Activated T-cell treated with anti-CD3 and anti-CD28 coated beads for 1 hour (primary cell): Measurements from ENCODE around the gene GPC6.

ENCODE experiments used
- DNase-seq: peaks from one replicate; pipeline ENCODE4 v3.0.0-alpha.2; 2020; ENCODE audit warnings: low read depth

Gene GPC6

GRCh38 chr13:93847162-93847561, 620.6 kb downstream of the GPC6 start:
- DNase-seq: no peak

- DNase-seq: no peak
Measured at GRCh38 chr13:93848247-93848646, 621.6 kb downstream of the GPC6 start.

DNA sequence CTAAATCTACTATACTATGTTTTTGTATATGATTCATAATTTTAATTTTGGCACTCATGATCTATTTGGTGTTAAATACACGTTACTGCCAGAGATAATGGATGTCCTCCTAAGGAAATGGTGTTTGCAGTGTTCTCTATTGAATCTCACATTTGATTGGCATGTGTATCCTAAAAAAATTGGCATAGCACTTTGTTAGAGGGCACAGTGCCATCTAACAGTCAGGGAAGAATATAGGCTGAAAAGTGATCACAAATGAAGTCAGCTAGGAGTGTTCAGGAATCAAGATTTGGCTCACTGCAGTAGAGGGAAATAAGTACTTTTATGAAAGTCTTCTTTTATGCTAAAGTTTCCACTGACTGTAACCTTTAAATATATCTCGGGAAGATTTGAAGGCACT, 624.6 kb downstream of the GPC6 start:
- DNase-seq: no peak

DNA sequence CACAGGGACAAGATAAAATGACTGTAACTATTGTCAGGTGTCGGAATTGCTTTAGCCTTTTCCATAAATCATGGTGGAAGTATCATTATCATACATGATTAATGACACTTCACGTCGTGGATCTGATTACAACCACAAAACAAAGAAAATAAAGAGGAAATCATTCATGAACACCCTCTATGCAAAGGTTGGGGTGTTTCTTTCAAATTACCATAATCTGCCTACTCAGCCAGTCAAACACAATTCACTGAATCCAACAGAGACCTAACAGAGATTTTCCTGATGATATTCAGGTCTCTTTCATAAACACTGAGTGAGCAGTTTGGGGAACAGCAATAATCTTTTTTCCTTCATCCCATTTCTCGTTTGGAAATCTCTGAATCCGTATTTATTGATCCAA, 627.3 kb downstream of the GPC6 start:
- DNase-seq: no peak

- no peak for DNase-seq
Measured at GRCh38 chr13:93857126-93857525, 630.5 kb downstream of the GPC6 start.

GRCh38 chr13:93859716-93860115, 633.1 kb downstream of the GPC6 start:
- DNase-seq: no peak

- no peak for DNase-seq
Measured at GRCh38 chr13:93861818-93862217, 635.2 kb downstream of the GPC6 start.

- no peak for DNase-seq
Measured at GRCh38 chr13:93862259-93862658, 635.7 kb downstream of the GPC6 start.

DNA sequence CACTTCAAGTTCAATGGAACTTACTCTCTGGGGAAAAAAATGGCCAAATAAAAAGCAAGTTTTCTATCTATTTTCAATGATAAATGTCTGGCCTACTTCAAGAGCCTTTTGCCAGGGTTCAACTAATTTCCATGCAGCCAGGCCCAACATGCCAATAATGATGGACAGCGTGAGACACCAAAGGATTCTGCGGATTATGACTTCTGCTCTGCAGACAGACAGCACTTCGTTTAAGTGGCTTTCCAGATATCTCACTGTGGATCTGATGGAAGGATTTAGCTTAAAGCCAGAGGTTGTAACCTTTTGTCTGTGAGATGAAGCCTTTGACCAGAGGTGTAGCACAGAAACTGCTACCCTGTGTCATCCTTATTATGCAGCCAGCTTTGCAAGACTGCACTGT, 638.6 kb downstream of the GPC6 start:
- no peak for DNase-seq

DNA sequence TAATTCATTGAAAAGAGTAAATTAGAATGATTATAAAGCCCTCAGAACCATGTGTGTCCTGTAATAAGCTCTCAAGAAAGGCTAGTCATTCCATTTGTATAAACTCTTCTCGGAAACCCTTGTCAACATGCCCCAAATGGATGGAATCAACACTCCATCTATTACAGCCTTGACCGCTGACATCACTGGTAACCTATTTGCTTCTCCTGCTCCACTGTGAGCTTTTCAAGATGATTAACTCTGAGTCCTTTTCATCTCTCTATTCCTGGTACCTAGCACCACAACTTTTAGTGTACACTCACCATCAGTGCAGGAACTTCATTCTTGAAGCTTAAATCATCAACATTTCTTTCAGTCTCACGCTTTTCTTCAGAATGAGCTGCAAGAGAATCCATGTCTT, 640.9 kb downstream of the GPC6 start:
- no peak for DNase-seq

DNA sequence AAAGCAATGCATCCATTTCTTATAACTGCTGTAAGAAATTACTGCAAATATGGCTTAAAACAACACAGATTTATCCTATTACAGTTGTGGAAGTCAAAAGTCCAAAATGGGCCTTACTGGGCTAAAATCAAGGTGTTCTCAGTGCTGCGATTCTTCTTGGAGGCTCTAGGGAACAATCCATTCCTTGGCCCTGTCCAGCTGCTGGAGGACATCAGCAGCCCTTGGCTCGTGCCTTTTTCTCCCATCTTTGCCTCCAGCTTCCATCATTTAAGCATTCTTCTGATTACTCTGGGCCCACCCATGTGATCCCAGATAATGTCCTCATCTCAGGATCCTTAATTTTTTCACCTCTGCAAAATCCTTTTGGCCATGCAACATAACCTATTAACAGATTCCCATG, 645.8 kb downstream of the GPC6 start:
- DNase-seq: no peak

- DNase-seq: no peak
Measured at GRCh38 chr13:93872786-93873347, 646.3 kb downstream of the GPC6 start.

- DNase-seq: no peak
Measured at GRCh38 chr13:93875547-93875946, 648.9 kb downstream of the GPC6 start.

- DNase-seq: no peak
Measured at GRCh38 chr13:93876236-93876635, 649.6 kb downstream of the GPC6 start.

- DNase-seq: no peak
Measured at GRCh38 chr13:93878675-93879074, 652.1 kb downstream of the GPC6 start.

- no peak for DNase-seq
Measured at GRCh38 chr13:93881411-93881810, 654.8 kb downstream of the GPC6 start.

GRCh38 chr13:93882086-93882651, 655.6 kb downstream of the GPC6 start:
- DNase-seq: no peak

DNA sequence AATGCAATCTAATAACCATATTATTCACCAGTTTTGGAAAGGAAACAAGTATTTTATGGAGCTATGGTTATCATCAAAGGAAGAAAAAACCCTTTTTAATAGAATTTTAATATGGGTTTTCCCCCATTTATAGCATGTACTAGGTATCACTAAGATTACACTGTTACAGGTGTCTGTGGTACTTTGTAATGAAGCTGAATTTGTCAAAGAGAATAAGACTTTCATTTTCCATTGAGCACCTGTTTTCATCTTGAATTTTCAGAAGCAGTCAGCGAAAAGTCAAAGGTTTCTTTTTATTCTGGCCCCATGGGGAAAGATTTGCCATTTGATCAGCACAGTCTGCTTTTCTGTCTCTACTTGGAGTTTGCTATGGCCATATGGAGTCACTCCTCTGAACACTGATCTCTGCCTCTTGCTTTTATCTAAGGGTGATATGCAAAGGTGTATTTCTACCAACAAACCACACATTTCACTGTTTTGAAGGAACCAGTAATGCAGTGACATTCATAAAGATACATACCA, 662.9 kb downstream of the GPC6 start:
- no peak for DNase-seq

DNA sequence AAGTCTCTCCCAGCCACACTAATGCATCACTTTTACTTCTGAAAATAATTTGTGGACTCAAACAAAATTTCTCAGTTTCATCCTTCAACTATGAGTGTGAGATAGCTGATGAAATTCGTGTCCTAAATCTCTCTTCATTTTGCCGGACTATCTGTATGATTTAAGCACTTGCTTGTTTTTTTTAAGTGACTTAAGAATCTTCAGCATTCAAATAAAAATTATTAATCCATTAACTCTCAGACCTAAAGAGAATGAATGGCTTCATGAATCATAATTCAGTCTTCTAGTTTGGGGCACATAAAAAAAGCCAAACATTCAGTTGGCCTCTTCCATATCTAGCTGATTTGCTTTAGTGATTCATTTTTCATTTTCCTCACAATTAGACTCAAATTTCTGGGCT, 673.4 kb downstream of the GPC6 start:
- DNase-seq: no peak

DNA sequence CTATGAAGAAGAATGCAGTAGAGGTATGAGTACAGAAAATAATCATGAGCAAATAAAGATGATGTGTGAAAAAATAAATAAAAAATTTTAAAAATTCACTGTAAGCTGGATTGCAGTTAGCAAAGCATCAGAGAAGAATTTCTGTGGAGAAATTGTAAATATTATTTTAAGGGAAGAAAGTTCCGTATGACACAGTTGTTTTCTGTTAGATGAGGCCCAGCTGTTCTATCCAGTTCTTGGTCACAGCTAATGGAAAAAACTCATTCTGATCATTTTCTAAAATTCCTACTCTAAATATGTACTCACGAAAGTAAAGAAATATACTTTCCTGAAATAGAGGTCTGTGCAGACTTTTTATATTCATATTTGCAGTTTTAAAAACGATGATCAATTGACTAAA, 674.1 kb downstream of the GPC6 start:
- no peak for DNase-seq

DNA sequence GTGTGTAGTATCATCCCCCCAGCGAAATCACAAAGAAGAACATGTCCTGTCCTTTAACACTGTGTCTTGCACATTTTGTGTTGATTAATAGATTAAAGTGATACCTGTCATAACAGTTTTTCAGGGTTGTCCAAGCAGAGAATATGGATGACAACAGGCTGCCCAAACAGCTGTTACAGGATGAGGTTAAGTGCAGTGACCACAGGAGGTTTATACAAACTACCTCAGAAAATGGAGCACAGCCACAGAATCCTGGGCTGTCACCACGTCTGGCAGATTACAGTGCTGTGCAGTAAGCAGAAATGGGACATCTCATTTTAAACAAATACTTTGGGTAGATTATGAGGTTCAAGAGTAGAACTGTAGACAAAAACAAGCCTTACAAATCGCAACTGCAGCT, 677.3 kb downstream of the GPC6 start:
- no peak for DNase-seq

GRCh38 chr13:93915269-93915809, 688.7 kb downstream of the GPC6 start:
- no peak for DNase-seq

- no peak for DNase-seq
Measured at GRCh38 chr13:93922063-93922855, 695.7 kb downstream of the GPC6 start.
